CD4-positive, alpha-beta T cell treated with Interleukin-15 for 4 hours (primary cell): ENCODE data around the gene NOA1.
"Not testable (repeated sequence)": the region's sequence is repeated elsewhere in the genome, so short reads cannot be mapped to it uniquely, and the experiment has no call there.

Experiments used
- DNase-seq: peaks from one replicate; pipeline ENCODE4 v3.0.0-alpha.2; 2020; ENCODE audit warnings: low spot score

Gene NOA1

GRCh38 chr4:56958111-56958517 lies 19.3 kb downstream of the NOA1 start:
- DNase-seq: no peak

DNA sequence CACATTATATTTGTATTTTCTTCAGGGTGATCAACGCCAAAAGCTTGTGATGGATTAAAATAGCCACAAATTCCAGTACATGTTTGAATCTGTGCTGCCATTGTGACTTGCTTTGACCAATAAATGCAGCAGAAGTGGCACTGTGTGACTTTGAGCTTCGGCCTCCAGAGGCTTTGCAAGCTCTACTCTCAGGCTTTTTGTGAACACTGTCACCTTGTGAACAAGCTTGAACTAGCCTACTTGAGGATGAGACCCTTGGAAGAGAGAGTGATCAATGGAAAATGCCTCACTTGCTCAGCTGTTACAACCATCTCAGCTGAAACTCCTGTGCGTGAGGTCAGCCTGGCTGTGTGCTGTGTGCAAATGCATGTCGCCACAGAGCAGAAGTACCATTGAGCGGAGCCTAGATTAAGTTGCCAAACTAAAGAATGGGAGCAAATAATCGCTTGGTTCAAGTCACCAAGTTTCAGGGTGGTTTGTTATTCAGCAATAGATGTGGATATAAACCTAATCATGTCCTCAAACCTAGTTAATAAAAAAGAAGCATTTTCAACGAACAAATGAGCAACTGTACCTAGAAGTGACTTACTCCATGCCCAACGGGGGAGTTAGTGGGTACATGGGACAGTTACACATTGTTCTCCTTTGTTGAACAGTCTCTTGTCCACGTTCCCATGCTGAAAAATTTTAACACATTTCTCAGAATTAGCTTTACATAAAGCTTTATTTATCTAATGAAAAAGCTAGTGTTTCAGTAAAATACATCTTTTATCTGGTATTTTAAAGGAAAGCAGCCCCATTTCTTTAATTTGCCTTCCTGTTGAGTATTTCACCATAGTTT lies 23.5 kb downstream of the NOA1 start:
- no peak for DNase-seq

DNA sequence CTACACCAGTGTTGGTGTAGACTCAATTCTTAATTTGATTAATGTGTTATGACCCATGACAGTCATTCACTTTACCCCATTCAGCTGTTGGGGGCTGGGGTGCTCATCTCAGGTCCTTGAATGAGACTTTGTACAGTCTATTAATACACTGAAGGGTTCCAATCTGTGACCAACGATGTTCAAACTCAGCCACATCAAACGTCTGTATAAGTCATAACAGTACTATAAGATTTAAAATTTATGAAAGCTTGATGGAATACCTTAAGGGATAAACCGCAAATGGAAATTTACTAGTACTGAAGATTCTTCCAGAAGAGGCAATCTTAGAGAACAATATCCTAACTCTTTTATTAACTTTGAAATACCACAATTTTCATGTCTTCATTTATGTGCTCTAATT lies 36.0 kb downstream of the NOA1 start:
- no peak for DNase-seq

GRCh38 chr4:56940971-56941370 lies 36.4 kb downstream of the NOA1 start:
- DNase-seq: no peak

DNA sequence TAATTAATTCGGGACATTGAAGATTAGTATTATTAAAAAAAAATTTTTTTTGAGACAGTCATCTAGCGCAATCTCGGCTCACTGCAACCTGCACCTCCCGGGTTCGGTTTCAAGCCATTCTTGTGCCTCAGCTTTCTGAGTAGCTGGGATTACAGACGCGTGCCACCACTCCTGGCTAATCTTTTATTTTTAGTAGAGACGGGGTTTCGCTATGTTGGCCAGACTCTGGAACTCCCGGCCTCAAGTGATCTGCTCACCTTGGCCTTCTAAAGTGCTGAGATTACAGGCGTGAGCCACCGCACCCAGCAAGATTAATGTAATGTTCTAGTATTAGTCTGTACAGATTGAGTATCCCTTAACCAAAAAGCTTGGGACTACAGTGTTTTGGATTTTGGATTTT lies 37.0 kb downstream of the NOA1 start:
- DNase-seq: no peak

DNA sequence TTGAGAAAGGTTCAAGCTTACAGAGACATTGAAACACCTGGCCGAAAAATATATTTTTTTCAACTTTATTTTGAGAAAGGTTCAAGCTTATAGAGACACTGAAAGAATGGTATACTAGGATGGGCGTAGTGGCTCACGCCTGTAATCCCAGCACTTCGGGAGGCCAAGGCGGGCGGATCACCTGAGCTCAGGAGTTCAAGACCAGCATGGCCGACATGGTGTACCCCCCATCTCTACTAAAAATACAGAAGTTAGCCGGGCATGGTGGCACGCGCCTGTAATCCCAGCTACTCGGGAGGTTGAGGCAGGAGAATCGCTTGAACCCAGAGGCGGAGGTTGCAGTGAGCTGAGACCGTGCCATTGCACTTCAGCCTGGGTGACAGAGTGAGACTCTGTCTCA lies 37.6 kb downstream of the NOA1 start:
- not testable (repeated sequence) for DNase-seq

- DNase-seq: no peak
These were observed 40.1 kb downstream of the NOA1 start for GRCh38 chr4:56937262-56937661.

GRCh38 chr4:56931924-56932323 lies 45.5 kb downstream of the NOA1 start:
- DNase-seq: no peak

GRCh38 chr4:56930638-56931037 lies 46.8 kb downstream of the NOA1 start:
- DNase-seq: no peak

DNA sequence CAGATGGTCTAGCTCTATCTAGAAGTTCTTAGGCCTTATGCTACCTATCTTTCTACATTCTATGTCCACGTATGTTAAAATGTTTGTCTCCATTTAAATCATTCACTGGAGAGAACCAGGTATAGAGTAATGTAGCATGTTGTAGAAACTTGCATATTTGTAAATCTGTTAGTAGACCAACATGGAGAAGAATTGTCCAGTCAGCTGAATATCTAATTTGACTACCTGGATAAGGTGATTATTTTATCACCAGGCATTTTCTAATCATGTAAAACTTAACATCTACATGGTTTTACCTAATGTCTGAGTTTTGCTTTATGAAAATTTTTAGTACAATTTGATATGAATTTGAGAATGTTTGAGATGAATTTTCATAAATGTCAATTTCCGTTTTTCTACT lies 50.2 kb downstream of the NOA1 start:
- no peak for DNase-seq

DNA sequence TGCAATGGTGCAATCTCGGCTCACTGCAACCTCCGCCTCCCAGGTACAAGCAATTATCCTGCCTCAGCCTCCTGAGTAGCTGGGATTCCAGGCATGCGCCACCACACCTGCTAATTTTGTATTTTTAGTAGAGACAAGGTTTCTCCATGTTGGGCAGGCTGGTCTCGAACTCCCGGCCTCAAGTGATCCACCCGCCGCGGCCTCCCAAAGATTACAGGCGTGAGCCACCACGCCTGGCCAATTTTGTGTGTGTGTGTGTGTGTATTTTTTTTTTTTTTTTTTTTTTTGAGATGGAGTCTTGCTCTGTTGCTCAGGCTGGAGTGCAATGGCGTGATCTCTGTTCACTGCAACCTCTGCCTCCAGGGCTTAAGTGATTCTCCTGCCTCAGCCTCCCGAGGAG lies 62.4 kb downstream of the NOA1 start:
- DNase-seq: not testable (repeated sequence)

GRCh38 chr4:56914336-56914735 lies 63.1 kb downstream of the NOA1 start:
- DNase-seq: no peak
